Muscle of back (tissue), 11 donors: ENCODE measurements around the gene ABCC1. TPM values are rescaled to one million over a fixed set of nuclear protein-coding genes. Genes with fewer than 3 reads are reported as not detected.
A peak's percentile ranks its signal among the peaks of the same experiment; 100 is the strongest.

Experiments
- DNase-seq, 3 donors: peaks; one replicate each; pipeline versions ENCODE4 v3.0.0 to v3.0.0-alpha.2; 2013
- polyA plus RNA-seq, 10 donors: library from polyadenylated mRNA; unstranded; fragments of 120-200 nt; gene quantifications; one replicate each; pipeline ENCODE4 v1.2.1, GENCODE V29; 2013; ENCODE audit not compliant: insufficient read length in 10 of 10

ABCC1 gene
- polyA plus RNA-seq, 10 donors = 4.3 to 9.9 (median 6.0) TPM

- no peak for DNase-seq
Measured at GRCh38 chr16:16109453-16110110, 160.2 kb downstream of the ABCC1 start.

DNA sequence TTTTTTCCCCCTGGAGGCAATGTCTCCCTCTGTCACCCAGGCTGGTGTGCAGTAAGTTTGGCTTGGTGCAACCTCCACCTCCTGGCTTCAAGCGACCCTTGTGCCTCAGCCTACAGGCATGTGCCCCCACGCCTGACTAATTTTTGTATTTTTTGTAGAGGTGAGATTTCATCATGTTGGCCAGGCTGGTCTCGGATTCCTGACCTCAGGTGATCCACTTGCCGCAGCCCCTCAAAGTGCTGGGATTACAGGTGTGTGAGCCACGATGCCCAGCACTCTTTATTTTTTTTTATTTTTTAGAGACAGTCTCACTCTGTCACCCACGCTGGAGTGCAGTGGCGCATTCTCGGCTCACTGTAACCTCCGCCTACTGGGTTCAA lies 160.7 kb downstream of the ABCC1 start:
- no peak for DNase-seq

DNA sequence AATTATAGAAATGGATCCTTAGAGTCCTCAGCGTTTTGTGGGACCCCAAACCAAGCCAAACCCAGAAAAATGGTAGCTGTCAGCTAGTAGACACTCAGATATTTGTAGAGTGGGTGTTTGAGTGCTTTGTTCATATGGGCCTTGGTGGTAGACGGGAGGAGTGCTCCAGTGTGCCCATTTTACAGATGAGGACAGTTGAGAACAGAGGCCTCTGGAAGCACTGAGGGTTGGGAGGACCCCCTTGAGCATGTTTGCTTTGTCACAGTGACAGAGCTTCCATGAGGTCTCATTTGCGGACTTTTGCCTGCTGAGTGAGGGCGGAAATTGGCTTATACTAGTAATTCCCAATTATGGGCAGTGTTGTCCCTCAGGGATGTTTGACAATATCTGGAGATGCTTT lies 162.2 kb downstream of the ABCC1 start:
- no peak for DNase-seq

GRCh38 chr16:16112450-16113053 lies 163.1 kb downstream of the ABCC1 start:
- no peak for DNase-seq

DNA sequence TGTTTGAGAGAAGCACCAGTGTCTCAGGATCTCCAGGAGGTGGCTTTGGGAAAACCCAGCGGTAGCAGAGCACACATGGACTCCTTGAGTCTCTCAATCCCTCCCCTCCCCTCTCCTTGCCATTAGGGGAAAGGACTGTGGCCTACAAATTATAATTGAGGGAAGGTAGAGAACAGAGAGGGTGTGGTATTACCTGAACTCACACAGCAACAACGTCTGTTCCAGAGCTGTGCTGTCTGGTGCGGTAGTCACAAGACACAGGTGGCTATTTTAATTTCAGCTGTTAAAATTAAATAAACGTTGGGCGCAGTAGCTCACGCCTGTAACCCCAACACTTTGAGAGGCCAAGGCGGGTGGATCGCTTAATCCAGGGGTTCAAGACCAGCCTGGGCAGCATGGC lies 163.7 kb downstream of the ABCC1 start:
- DNase-seq = no peak

DNA sequence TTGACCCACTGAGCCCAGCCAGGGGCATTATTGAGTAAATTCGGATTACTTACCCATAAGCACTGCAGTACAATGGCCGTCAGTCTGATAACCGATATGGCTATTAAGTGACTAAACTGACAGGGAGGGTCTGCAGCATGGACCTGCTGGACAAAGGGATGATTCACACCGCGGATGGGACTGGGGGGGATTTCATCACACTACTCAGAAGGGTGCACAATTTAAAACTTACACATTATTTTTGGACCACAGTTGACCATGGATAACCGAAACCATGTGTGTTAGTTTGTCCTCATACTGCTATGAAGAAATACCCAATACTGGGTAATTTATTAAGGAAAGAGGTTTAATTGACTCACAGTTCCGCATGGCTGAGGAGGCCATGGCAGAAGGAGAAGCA lies 167.4 kb downstream of the ABCC1 start:
- no peak for DNase-seq

- no peak for DNase-seq
Measured at GRCh38 chr16:16118337-16118736, 168.9 kb downstream of the ABCC1 start.

GRCh38 chr16:16120044-16120381 lies 170.6 kb downstream of the ABCC1 start:
- DNase-seq = no peak

GRCh38 chr16:16120382-16121184 lies 171.2 kb downstream of the ABCC1 start:
- DNase-seq = no peak

DNA sequence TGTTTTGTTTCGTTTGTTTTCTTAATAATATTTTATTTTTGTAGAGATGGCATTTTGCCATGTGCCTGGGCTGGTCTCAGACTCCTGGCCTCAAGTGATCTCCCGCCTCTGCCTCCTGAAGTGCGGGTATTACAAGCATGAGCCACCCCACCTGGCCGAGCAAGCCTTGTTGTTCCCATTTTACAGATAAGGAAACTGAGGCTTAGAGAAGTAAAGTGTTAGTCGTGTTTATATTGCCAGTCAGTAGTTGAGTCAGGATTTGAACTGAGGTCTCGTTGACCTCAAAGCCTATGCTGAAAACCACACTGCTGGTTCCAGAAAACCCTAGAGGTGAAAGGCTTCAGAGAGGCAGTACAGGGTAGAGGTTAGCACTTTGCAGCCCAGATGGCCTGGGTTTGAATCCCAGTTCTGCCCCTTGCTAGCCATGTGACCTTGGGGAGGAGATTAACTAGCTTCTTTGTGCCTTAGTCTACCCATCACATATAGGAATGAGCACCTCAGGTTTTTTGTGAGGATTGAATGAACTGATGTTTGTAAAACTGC lies 171.8 kb downstream of the ABCC1 start:
- DNase-seq = no peak

DNA sequence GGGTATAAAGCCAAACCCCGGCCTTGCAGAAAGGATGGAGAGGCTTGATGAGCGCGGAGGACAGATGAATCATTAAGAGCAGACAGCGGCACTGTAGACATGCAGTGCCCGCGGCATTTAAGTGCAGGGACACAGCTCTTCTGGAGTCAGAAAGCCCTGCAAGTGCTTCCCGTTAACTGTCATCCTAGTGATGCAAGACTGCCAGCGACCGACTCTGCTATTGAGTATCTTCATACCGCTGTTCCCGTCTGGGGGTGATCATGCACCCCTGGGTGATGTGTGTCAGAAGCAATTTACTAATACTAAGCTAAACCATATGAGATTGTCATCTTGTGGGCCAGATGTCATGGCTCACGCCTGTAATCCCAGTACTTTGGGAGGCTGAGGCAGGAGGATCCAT lies 172.8 kb downstream of the ABCC1 start:
- DNase-seq = no peak

- no peak for DNase-seq
Measured at GRCh38 chr16:16124438-16124837, 175.0 kb downstream of the ABCC1 start.

DNA sequence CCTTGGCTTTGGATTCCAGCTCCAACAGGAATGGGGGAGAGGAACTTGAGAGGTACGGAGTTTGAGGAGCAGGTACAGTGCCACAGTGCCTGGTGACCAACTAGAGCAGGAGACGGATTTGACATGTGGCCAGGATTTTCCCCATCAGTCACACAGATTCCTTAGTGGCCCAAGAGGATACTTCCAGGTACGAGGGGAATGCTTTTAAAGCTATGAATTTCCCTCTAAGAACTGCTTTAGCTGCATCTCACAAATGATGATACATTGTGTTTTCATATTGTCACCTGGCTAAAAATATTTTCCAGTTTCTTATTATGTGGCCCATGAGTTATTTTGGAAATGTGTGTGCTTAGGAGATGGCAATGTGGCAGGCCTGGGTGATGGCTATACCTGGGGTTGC lies 175.6 kb downstream of the ABCC1 start:
- no peak for DNase-seq

GRCh38 chr16:16126896-16127295 lies 177.5 kb downstream of the ABCC1 start:
- no peak for DNase-seq

GRCh38 chr16:16127469-16128116 lies 178.2 kb downstream of the ABCC1 start:
- peak; percentile 41 to 72 (median 54) for DNase-seq

GRCh38 chr16:16131204-16131603 lies 181.8 kb downstream of the ABCC1 start:
- no peak for DNase-seq

GRCh38 chr16:16131659-16132058 lies 182.2 kb downstream of the ABCC1 start:
- DNase-seq = no peak

DNA sequence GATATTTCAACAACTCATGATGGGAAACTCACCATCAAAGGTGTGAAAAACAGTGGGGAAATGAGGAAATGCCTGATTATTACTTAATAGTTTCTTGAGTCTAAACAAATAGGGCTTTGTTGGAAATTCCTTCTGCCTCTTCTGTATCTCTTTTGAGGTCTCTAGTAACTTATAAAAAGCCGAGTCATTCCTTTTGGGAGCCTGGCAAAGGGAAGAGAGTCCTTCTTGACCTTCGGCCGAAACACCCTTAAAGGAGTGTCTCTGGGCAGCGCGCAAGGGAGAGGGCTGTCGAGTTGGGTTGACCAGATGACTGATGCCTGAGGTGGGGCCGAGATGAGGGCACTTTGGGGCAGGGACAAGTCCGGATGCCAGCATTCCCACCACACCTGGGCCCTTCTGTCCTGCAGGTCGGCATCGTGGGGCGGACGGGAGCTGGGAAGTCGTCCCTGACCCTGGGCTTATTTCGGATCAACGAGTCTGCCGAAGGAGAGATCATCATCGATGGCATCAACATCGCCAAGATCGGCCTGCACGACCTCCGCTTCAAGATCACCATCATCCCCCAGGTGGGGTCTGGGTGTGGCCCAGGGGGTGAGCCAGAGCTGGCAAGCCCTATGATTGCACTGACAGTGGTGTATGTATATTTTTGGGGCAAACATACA lies 184.7 kb downstream of the ABCC1 start:
- no peak for DNase-seq

GRCh38 chr16:16136588-16136987 lies 187.2 kb downstream of the ABCC1 start:
- DNase-seq = no peak

DNA sequence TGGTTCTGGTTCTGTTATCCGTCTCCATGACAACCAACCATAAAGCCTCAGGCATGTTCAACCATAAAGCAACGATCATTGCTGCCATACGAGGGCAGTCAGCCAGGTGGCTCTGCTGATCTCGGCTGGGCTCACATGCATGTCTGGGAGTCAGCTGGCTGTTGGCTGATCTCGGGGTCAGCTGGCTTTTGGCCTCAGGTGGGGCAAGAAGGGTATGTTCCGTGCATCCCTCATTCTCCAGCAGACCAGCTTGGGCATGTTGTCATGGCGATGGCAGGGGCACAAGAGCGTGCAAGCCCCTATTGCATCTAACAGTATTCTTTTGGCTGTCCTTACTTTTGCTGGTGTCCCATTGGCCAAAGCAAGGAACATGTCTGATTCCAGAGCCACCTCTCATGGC lies 187.7 kb downstream of the ABCC1 start:
- no peak for DNase-seq

DNA sequence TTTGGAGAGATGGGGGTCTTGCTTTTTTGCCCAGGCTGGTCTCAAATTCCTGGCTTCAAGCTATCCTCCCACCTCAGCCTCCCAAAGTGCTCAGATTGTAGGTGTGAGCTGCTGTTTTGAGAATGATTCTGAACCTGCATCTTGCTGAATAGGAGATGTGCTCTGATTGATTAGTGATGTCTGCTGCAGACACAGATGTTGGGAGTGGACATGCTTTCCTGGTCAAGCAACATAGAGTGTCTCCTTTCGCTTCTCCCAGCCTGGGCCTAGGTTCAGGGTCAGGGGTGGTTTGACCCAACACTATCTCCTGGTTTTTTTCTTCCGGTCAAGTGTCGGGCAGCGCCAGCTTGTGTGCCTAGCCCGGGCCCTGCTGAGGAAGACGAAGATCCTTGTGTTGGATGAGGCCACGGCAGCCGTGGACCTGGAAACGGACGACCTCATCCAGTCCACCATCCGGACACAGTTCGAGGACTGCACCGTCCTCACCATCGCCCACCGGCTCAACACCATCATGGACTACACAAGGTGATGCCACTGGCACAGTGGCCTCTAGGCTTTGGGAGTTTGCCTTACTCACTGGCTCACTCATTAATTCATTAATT lies 188.7 kb downstream of the ABCC1 start:
- no peak for DNase-seq

GRCh38 chr16:16139061-16139460 lies 189.6 kb downstream of the ABCC1 start:
- no peak for DNase-seq
